Heart left ventricle (tissue), 13 donors: ENCODE results near the gene ITPR2.

ENCODE experiments used
- POLR2A ChIP-seq, 2 donors: fragments of 450-650 bp; IDR thresholded peaks; one replicate each; pipeline ENCODE4 v1.6.1; 2017; ENCODE audit warnings: antibody characterized with exemption in 2 of 2, mild to moderate bottlenecking in 2 of 2, moderate library complexity in 2 of 2
- TF ChIP-seq, protein P1 (sequence below), 12 donors: fragments of 200-600 bp; sonication (generic) in 4 of 12; IDR thresholded peaks; one replicate each; pipeline versions ENCODE4 v1.5.0 to v1.8.0; 2018 to 2022; ENCODE audit warnings: antibody characterized with exemption in 12 of 12, mild to moderate bottlenecking in 5 of 12
- donor health status: ischemic (EF 13 %, LVEDD 7.1; RV severe dilation, severe dysfunction).
- donor health status: DM: no; HTN: yes; CAD: no.
- donor health status: DM: no; HTN: no; CAD: no.
- donor health status: ischemic (EF 25% LVEDD 6.9; RV normal size, moderate dysfunction).
- donor health status: ischemic (EF 25% LVEDD 5.7; RV mildly dilated, moderate dysfunction).
- donor health status: ischemic (EF 35%, LVEDD 5.7; RV mildly dilated, moderate dysfunction).
- donor health status: nonischemic (EF 11% LVEDD 7.7; RV severe dilation, severe dysfunction).
- donor health status: DM: yes; HTN: yes; CAD: no.
- donor health status: PGD.
- donor health status: ischemic (EF 29% LVEDD 5.4; RV normal size, mild dysfunction).
- donor health status: nonischemic (EF 23%, LVEDD 6.1; RV moderate dilation, normal function).

DNA sequence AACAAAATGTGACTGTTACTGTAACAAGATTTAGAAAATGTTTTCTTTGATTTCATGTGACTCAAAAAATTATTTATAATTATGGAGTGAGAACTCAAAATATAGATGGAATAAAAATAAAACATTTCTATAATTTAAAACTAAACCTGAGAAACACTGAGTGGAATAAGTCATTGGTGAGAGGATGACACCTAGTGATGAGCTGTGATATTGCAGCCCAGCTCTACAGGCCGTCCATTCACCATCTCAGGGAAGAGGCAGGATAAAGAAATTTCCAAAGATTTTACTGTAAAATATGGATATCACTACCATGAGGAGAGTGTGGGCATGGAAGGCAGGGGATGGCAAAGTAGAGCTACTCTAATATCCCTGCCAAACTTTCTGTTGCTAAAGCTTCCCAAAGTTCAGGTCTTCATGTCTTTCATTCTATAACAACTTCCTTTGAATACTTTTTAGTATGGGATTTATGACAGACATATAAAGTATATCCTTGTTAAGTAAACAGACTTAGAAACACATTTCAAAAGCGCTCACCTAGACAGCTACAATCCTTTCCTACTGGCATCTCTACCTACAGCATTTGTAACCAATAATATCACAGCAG is 308.0 kb downstream of the ITPR2 start:
- TF ChIP-seq, protein P1, sequence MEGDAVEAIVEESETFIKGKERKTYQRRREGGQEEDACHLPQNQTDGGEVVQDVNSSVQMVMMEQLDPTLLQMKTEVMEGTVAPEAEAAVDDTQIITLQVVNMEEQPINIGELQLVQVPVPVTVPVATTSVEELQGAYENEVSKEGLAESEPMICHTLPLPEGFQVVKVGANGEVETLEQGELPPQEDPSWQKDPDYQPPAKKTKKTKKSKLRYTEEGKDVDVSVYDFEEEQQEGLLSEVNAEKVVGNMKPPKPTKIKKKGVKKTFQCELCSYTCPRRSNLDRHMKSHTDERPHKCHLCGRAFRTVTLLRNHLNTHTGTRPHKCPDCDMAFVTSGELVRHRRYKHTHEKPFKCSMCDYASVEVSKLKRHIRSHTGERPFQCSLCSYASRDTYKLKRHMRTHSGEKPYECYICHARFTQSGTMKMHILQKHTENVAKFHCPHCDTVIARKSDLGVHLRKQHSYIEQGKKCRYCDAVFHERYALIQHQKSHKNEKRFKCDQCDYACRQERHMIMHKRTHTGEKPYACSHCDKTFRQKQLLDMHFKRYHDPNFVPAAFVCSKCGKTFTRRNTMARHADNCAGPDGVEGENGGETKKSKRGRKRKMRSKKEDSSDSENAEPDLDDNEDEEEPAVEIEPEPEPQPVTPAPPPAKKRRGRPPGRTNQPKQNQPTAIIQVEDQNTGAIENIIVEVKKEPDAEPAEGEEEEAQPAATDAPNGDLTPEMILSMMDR (IDR thresholded peaks at IDR 0.05), result peak; percentile 8 to 58 (median 38)
- TF ChIP-seq POLR2A (IDR thresholded peaks at IDR 0.05), result no peak
